Effector memory CD4-positive, alpha-beta T cell (primary cell): ENCODE data around the gene IGF1.

ENCODE experiments used
- DNase-seq, 3 donors: peaks; one replicate each; pipeline ENCODE4 v3.0.0-alpha.2; 2020
- H3K27ac ChIP-seq: 2 replicates; pipeline ENCODE4 v1.7.0; 2013; ENCODE audit warnings: mild to moderate bottlenecking, low read length, moderate library complexity; ENCODE audit not compliant: insufficient read depth, poor library complexity, severe bottlenecking
- H3K27me3 ChIP-seq: replicated peaks from 2 replicates; pipeline ENCODE4 v1.7.0; 2013; ENCODE audit warnings: mild to moderate bottlenecking, low read length; ENCODE audit not compliant: insufficient read depth, control insufficient read depth, poor library complexity, severe bottlenecking
- H3K36me3 ChIP-seq: 2 replicates; pipeline ENCODE4 v1.7.0; 2013; ENCODE audit warnings: mild to moderate bottlenecking, low read length, moderate library complexity; ENCODE audit not compliant: control insufficient read depth, insufficient read depth
- H3K4me1 ChIP-seq: 2 replicates; pipeline ENCODE4 v1.7.0; 2013; ENCODE audit warnings: low read length, mild to moderate bottlenecking; ENCODE audit not compliant: control insufficient read depth, insufficient read depth, poor library complexity, severe bottlenecking
- H3K4me3 ChIP-seq: 2 replicates; pipeline ENCODE4 v1.7.0; 2013; ENCODE audit warnings: low read length, low read depth, mild to moderate bottlenecking; ENCODE audit not compliant: insufficient read depth, poor library complexity, severe bottlenecking
- H3K9me3 ChIP-seq: 2 replicates; pipeline ENCODE4 v1.7.0; 2013; ENCODE audit warnings: mild to moderate bottlenecking, low read length, moderate library complexity; ENCODE audit not compliant: control insufficient read depth

IGF1 gene

GRCh38 chr12:102347811-102348210, 132.6 kb downstream of the IGF1 start:
- Histone ChIP-seq H3K9me3 (no peaks in the 10 kb centered on the region), H3K36me3 (no peaks in the 10 kb centered on the region), H3K27ac (no peak overlapping the region), H3K4me3 (no peak overlapping the region), H3K4me1 (no peaks in the 10 kb centered on the region), H3K27me3 (no peaks in the 10 kb centered on the region)
- no peak for DNase-seq
